Renal cortex interstitium (tissue), 11 donors: Measurements from ENCODE around the gene RALBP1. TPM values are rescaled to one million over a fixed set of nuclear protein-coding genes. Genes with fewer than 3 reads are reported as not detected.
"Not testable (repeated sequence)": the region's sequence is repeated elsewhere in the genome, so short reads cannot be mapped to it uniquely, and the experiment has no call there.

Experiments
- DNase-seq, 11 donors: peaks; one replicate each; pipeline ENCODE4 v3.0.0-alpha.2; 2013; ENCODE audit warnings: low read depth in 9 of 11, low spot score in 4 of 11; ENCODE audit errors: extremely low read depth in 1 of 11
- polyA plus RNA-seq, 3 donors: library from polyadenylated mRNA; unstranded; fragments of 120-200 nt; gene quantifications; one replicate each; pipeline ENCODE4 v1.2.1, GENCODE V29; 2013; ENCODE audit not compliant: insufficient read length in 3 of 3

Gene RALBP1
- polyA plus RNA-seq, 3 donors, result 72.7 to 88.7 (median 74.8) TPM

DNA sequence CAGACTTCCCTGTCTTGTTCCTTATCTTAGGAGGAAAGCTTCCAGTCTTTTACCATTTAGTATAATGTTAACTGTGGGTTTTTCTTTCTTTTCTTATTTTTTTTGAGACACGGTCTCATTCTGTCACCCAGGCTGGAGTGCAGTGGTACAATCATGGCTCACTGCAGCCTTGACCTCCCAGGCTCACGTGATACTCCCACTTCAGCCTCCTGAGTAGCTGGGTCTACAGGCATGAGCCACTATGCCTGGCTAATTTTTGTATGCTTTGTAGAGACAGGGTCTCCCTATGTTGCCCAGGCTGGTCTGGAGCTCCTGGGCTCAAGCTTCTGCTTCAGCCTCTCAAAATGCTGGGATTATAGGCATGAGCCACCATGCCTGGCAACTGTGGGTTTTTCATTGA is 9.5 kb downstream of the RALBP1 start:
- not testable (repeated sequence) for DNase-seq

DNA sequence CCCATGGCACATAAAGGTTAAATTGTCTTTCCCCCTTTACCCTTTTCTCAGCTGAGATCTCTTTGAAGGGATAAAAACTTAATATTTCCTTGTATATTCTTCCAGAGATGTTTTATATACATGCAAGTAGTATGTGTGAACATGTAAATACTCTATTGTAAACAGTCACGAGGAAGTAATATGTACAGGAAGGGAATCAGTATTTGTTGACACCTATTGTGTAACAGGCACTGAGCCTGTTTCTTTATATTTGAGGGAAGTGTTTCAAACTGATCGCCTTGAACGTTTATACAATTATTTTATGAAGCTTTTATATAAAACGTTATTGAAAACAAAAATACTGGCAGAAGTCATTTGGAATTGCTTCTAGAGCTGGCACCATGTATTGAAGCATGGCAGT is 13.2 kb downstream of the RALBP1 start:
- no peak for DNase-seq

DNA sequence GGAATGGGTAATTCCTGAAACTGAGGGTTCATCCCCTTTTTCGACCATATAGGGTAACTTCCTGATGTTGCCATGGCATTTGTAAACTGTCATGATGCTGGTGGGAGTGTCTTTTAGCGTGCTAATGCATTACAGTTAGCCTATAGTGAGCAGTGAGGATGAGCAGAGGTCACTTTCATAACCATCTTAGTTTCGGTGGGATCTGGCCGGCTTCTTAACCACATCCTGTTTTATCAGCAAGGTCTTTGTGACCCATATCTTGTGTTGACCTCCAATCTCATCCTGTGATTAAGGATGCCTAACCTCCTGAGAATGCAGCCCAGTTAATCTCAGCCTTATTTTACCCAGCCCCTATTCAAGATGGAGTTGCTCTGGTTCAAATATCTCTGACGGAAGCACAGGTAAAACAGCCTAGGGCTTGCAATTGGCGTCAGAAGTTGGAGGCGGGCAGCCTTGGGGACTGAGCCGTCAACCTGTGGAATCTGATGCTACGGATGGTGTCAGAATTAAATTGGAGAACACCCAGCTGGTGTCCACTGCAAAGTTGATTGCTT is 19.5 kb downstream of the RALBP1 start:
- DNase-seq, result peak in 1 of 11 donors; percentile 21

DNA sequence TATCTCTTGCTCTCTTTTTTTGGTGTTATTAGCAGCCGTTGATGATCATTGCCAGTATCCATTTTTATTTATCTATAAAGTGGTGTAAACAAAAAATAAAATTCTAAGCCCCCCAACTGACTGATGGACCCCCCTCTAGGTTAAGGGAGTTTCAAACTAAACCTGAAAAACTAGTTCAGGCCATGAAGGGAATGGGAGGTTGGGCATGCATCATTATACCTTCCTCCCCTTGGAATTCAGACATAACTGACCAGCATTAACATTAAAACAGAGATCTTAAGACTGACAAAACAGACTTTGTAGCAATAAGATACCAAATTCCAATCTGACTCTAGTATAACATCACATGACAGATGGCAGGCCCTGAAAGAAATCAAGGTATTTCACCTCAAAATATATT is 20.2 kb downstream of the RALBP1 start:
- no peak for DNase-seq

DNA sequence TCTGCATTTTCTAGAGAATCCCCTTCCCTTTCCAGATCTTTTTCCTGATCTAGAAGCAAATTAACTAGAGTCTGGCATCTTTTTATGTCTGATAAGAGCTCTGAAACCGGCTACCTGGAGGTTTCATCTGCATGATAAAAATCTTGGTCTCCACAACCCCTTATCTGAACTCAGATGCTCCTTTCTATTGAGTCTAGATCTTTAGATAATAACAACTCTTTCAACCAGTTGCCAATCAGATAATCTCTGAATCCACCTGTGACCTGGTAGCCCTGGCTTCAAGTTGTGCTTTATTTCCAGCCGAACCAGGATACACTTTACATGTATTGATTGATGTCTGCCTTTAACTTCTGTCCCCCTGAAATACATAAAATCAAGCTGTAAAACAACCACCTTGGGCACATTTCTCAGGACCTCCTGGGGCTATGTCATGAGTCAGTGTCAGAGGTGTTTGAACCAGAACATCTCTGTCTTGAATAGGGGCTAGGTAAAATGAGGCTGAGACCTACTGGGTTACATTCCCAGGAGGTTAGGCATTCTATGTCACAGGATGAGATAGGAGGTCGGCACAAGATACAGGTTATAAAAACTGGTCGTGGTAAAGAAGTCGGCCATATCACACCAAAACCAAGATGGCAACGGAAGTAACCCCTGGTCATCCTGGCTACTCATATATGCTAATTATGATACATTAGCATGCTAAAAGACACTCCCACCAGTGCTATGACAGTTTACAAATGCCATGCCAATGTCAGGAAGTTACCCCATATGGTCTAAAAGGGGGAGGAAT is 20.8 kb downstream of the RALBP1 start:
- DNase-seq, result no peak

DNA sequence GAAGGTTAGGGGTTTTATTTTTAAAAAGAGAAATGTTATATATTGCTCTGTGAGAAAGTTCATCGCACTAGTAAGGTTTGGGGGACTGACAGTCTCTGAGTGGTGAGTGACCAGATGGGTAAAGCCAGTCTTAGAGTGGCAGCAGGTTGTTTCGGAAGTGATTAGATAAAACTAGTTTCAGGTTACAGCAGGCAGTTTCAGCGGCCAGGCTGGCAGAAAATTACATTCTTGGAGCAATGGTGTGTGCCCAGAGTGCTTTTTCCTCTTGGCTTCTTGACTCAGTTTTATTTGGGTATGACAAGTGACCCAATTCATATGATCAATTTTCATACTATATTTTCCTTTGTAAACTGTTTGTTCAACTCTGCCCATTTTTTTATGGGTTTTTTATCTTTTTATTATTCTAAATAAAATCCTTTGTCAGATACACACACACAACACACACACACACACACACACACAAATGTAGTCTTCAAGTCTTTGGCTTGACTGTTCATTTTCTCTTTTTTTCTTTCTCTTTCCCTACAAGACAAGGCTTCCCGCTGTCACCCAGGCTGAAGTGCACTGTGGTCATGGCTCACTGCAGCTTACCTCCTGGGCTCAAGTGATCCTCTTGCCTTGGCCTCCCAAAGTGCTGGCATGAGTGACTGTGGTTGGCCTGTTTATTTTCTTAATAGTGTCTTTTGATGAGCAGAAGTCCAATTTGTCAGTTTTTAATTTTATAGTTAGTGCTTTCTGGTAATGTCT is 30.9 kb downstream of the RALBP1 start:
- DNase-seq, result peak in 2 of 11 donors; percentile 12 to 33

DNA sequence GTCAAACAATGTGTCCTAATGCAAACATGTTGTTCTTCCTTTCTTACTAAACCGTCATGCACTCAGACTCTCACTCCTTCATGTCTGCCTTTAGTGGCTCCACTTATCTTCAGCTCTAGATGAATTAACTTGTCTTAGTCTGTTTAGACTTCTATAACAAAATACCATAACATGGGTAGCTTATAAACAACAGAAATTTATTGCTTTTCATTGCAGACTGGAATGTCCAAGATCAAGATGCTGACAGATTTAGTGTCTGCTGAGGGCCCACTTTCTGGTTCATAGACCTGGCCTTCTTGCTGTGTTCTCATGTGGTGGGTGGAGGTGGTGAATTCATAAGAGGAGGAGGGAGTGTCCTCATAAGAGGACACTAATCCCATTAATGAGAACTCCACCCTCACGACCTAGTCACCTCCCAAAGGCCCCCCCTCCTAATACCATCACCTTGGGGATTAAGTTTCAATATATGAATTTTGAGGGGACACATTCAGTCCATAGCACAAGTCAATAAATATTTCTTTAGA is 32.3 kb downstream of the RALBP1 start:
- no peak for DNase-seq

DNA sequence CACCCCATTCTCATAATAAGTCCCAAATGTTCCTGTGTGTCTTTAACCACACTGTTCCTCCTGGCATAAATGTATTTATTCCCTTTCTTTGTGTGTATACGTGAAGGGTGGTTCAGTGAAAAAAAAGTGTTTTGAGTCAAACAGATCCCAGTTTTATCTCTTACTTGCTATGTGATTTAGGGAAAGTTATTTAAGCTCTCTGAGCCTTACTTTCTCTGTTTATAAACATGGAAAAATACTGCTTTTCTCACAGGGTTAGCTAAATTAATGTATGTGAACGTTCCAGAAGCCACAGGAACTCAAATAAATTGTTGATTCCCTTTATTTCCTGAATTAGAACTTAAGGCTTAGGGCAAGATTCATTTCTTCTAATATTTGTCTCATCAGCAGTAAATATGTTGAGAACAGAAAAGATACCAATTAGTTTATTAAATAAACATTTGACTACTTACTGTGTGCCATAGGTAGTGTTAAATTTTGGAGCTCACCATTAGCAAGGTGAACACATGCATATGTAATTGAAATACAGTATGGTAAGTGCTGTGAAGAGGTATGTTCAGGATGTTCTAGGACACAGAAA is 33.2 kb downstream of the RALBP1 start:
- no peak for DNase-seq

DNA sequence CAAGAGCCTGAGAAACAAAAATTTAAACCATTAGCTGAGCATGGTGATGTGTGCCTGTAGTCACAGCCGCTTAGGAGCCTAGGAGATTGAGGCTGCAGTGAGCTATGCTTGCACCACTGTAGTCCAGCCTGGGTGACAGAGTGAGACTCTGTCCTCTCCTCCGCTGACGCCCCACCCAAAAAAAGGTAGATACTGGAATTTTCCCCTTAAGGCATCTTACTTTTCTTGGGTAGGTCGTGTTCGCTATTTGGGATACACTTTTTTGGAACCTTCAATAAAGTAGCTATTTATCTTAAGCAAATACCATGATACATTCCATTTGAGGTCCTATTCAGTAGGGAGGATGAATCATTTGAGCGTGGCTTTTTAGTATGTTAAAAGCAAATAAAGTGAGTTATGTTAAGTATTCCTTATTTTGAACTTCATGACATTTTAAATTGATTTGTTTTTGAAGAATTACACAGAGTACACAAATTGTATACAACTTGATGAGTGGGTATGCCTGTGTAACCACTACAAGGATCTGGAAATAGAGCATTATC is 38.7 kb downstream of the RALBP1 start:
- no peak for DNase-seq

DNA sequence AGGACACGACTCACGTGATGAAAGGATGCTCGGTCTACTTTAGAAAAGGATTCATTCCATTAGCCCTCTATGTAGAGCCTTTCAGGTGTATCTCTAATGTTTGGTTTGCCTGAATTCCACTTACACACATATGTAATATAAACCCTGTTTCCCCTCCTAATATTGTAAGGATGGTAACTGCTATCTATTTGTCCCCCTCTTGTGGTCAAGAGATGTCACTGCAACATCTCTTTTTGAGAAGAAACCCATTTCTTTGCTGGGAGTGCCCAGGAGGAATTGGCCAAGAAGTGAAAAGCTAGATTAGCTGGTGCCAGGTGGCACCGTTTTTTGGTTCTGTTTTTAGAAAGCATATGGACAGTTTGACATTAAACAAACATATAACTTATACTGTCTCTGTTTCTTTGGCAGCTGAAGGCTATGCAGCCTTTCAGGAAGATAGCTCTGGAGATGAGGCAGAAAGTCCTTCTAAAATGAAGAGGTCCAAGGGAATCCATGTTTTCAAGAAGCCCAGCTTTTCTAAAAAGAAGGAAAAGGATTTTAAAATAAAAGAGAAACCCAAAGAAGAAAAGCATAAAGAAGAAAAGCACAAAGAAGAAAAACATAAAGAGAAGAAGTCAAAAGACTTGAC is 41.2 kb downstream of the RALBP1 start:
- DNase-seq, result peak in 2 of 11 donors; percentile 29 to 31

DNA sequence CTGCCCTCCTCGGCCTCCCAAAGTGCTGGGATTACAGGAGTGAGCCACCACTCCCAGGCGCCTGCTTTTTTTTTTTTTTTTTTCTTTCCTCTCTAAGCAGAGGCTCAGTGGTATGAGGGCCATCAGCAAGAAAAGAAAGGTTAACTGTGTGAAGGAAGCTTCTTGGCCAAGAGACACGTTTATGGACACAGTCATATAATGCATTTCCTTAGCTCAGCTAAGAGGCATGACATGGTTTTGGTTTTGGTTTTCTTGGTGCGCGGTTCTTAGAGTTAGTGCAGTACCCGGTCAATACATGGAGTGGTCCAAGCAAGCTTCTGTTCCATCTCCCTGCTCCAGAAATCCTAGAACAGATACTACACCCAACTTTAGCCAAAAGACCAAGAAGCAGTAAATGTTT is 42.6 kb downstream of the RALBP1 start:
- no peak for DNase-seq

DNA sequence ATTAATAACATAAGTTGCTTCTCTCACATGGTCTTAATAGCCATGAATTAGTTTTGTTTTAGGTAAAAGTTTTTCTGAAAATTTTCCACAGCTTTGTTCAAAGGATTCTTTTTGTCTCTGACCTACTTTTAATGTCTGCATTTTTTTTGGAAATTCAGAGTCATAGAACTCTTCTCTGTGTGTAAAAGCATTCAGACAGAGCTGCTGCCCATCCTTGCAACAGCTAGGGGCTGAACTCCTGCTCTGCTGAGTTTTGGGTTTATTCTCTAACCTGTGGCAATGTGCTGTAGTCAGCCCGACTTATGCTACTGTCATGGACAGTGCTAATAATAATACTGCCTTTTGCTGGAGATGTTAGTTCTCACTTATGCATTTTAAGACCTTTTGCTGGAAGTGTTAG is 44.1 kb downstream of the RALBP1 start:
- no peak for DNase-seq

DNA sequence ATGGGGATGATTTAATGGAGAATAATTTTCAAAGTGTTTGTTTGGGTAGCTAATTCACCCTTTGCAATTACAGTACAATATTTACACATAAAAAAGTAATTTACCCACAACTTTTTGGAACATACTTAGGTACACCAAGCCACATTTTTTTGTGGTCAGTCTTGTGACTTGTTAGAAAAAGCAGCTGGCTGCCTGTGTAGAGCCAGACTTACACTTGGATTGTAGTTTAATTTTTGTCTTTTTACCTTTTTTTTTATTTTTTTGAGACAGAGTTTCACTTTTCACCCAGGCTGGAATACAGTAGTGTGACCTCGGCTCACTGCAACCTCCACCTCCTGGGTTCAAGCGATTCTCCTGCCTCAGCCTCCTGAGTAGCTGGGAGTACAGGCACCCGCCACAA is 45.4 kb downstream of the RALBP1 start:
- DNase-seq, result no peak

DNA sequence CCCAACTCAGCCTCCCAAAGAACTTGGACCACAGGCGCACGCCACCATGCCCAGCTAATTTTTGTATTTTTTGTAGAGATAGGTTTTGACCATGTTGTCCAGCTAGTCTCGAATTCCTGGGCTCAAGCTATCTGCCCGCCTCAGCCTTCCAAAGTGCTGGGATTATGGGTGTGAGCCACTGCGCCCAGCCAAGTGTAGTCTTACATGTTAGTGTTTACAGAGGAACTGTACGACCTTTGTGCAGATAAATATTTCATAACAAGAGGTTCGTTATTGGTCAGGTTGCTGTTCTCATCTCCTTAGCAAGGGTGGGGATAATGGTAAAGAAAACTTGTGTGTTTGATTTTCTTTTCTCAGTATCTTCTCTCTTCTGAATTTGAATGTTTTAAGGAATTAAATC is 46.5 kb downstream of the RALBP1 start:
- no peak for DNase-seq

DNA sequence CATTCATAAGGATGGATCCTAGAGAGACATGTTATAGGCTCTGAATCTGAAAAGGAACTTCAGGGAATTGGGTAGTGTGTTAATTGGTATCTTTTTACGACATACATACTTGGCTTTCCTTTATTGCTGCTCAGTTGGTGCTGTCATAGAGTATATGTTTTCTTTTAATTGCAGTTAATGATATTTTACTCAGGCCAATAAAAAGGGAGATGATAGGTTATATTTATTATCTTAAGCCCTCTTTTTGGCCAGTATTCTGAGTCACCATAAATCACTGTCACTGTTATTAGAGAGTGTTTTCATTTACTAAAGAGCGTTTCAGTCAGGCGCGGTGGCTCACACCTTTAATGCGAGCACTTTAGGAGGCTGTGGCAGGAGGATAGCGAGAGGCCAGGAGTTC is 47.6 kb downstream of the RALBP1 start:
- DNase-seq, result no peak

DNA sequence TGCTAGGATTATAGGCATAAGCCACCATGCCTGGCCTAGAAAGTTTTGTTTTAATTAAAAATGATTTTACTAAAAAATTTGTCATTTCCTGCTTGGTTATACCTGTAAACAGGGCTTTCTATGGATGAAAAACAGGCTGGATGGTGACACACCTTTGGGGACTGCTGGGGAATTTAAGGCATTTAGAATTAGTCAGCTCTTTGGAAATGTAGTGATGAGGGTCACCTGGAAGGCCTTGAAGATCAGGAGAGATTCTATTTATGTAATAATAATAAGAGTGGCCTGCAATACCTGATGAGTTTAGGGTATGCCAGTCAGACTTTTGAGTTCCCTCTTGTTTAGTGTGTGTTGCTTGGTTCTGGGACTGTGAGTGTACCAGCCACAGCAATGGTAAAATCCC is 51.1 kb downstream of the RALBP1 start:
- no peak for DNase-seq

DNA sequence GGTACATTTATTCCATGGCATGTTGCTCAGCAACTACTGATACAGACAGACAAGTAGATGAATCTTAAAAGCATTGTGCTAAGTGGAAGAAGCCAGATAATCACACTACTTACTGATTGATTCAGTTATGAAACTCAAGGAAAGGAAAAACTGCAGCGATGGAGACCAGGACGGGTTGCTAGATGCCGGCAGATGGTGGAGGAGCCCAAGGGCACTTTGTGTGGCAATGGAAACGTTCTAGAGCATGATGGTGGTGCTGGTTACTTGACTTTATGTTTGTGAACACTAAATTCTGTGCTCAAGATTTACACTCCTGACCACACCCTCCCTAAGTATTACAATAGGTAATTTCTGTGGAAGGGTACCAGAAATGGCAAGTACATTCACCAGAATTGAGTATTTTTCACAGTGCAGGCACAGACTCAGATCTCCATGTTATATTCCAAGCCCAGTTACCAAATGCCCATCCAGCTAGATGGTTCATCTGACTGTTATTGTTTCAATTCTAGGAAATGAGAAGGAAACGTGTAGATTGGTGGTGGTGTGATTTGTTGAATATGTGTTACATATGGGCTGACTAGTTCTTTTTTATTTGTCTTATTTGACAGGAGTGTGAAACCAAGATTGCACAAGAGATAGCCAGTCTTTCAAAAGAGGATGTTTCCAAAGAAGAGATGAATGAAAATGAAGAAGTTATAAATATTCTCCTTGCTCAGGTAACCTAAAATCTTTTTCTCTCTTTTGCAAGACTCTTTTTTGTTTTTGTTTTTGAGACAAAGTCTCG is 55.1 kb downstream of the RALBP1 start:
- DNase-seq, result no peak

DNA sequence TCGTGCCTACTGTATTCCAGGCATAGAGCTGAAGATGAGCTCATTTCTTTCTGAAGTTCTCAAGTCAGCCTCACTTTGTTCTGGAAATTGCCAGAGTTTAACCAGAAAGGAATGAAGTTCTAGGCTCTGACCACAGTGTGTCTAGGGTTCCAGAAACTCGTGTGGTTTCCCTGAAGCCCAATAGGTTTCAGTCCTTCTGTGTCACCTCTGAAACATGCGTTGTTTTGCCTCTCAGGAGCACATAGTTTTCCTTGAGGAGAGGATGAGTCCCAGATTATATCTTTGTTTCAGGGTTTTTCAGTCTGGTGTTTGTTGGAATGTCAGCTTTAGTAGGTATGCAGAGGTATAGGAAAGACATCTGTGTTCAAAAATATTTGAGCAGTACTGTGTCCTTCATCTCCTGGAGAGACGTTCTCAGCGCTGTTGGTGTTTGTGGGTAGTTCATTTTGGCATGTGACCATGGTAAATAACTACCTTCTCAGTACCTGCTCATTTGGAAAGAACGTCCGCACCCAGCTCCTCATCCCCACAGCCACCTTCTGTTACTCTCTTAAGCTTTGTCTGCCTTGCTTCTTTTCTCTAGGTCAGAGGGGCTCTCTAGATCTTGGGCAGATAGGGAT is 56.6 kb downstream of the RALBP1 start:
- DNase-seq, result no peak
